Ramos (cell line): ENCODE data around the gene ADIPOR2.

Source experiments
- in situ Hi-C: fragments of 300-500 bp; cut with MboI; formaldehyde crosslinking; loops from one replicate; pipeline ENCODE4 v1.14.3; 2022; ENCODE audit warnings: low sequenced_read_pairs; ENCODE audit not compliant: unreplicated experiment

The ADIPOR2 gene

DNA sequence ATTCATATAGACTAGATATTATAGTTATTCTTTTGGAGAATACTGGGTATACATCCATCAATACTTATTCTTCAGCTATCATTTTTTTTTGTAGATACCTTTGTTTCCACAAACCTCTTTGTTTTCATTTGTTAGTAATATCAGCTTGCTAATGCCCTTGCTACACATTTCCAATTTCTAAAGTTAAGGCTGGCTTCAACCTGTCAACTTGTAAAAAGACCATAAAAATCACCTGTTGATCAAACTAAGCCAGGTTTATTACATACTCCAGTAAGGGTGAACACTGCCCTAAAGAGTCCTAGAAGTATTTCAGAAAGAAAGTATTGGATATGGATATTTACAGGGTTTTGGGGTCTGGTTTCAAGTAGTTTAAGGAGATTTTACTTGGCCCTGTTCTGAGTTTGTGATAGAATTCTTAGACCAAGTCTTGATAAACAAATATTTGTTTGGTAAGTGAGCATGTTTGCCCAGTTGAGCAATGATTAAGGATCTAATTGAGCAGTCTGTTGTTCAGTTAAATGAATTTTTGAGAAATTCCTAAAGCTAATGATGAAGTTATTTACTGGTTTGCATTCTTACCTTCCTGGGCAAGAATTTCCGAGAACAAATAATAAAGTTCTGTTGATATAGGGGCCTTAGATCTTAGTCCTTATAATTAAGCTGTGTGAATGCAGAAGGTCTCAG lies 76.7 kb downstream of the ADIPOR2 start:
- in situ Hi-C loops, result no loop called here

DNA sequence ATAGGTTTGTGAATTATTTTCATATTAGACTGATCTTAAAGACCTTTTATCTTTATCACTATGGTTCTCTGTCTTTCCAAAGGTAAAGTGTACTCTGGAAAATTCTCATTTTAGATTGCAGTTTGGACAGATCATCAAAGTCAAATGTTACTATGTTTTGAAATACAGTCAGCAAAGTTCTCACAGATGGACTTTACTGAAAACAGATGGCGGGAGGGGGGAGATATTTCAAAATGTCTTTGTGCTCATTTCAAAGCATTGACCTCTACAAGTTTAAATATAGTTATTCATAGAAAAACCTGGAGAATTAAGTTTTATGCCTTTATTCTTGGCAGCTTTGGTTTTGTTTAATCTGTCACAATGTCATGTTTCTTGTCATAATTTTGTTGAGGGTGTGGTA lies 77.7 kb downstream of the ADIPOR2 start:
- in situ Hi-C loops, result no loop called here

DNA sequence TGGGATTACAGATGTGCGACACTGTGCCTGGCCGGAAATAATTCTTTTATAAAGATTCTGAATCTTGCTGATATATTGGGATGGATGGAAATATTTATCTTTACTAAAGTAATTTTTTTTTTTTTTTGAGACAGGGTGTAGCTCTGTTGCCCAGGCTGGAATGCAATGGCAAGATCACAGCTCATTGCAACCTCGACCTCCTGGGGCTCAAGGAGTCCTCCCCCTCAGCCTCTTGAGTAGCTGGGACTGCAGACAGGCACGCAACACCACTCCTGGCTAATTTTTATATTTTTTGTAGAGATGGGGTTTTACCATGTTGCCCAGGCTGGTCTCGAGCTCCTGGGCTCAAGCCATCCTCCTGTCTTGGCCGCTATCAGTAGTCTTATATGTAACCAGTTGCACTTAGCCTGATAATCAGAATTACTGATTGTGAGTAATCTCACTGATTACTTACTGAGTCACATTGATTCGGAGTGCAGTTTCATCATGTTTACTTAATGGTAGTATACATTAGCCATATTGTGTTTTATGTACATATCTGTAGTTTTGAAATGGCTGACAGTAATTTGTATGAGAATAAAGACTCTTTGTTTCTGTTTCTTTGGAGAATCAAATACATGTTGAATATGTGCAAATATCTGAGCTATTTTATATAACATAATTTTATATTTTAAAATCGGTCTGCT lies 79.1 kb downstream of the ADIPOR2 start:
- in situ Hi-C loops, result no loop called here

DNA sequence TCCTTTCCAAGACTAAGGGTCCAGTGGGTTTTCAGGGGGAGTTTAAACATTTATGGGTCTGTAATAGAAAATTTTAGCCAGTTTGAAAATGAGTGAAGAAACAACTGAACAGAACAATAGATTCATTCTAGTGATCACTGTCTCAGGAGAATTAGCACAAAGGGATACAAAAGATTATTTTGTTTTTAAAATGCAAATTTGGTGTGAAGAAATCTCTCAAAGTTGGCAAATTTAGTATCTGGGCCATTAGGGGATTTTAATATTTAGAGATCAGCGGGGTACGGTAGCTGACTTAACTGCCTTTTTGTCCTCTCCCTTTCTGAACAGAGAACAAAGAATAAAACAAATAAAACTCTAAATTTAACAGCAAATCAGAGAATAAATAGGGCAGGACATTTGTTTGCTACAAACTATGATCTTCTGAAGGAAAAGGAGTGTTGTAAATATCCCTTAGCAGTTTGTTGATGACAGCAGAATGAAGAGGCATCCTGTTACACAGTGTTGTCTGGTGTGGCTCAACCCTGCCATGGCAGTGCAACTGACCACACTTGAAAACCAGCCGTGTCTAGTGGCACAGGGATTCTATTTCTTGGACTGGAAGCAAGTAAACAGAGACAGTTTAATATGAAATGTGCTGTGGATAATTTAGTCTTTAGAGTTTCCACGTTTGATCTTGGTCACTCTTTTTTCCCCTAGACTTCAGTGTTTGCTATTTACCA lies 83.2 kb downstream of the ADIPOR2 start:
- in situ Hi-C loops, result no loop called here

DNA sequence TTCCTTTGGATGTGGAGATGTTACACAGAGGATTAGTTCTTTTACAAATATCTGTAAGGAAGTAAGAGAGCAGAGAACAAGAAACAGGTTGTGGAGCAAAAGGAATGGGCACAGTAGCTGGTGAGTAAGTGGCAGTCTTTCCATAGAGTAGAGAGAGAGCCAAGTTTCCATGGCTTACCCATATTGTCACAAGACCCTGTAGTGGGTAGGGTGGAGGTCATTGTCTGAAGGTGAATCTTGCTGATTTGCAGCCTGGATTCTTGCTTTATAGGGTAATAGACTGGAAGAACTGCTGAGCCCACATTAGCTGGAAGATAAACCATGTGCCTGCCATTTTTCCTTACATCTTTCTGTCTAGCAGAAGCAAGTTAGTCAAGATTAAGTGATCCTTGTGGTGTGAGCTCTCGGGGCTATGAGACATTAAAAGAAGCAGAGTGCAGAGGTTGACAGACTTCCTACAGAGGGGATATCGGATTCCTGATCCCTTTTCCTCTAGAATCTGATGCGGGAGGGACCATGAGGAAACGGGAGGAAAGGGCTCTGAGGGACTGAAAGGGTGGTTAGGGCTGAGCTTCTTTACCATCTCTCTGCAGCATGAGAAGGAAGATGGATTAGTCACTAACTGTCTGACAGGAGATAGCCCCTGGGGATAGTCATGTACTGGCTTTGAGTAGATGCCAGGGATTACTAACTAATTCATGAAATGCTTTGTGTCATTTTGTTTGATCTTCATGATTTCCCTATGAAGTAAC lies 85.5 kb downstream of the ADIPOR2 start:
- in situ Hi-C loops, result no loop called here

DNA sequence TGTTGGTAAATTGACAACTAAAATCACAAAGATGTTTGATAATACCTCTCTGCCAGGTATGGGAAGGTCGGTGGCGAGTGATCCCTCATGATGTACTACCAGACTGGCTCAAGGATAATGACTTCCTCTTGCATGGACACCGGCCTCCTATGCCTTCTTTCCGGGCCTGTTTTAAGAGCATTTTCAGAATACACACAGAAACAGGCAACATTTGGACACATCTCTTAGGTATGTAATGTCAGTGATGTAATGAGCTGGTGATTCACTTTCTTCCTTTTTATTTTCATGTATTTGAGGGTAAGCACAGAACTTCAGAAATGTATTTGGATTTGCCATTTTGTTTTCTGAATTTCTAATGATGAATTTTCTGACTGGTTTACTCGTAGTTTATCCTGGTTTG lies 86.9 kb downstream of the ADIPOR2 start:
- in situ Hi-C loops, result no loop called here

DNA sequence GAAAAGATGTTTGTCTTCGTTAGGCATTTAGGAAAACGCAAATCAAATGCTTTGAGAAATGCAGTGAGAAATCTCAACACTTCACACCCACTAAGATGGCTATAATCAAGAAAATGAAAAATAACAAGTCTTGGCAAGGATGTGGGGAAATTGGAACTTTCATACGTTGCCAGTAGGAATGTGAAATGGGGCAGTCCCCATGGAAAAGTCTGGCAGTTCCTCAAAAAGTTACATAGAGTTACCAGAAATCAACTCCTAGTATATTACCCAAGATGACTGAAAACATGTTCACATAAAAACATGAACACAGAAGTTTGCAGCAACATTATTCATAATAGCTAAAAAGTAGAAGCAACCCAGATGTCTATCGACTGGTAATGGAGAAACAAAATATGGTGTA lies 88.0 kb downstream of the ADIPOR2 start:
- in situ Hi-C loops, result no loop called here

DNA sequence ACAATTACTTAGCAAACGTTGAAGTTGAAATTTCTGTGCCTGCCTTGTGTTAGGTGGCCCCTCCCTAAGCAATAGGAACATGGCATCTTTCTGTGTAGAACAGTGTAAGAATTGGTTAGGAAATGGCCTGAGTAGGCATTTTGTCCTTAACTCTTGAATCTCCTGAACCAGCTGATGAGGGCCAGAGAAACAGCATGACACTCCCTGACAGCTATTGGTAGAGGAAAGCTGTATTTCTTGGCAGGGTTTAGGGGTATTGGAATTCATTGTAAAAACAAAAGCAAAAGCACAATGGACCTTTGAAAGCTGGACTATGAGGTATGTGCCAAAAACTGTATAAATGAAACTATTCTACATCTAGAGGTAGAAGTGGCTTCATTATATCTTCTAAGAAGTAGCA lies 88.9 kb downstream of the ADIPOR2 start:
- in situ Hi-C loops, result no loop called here

DNA sequence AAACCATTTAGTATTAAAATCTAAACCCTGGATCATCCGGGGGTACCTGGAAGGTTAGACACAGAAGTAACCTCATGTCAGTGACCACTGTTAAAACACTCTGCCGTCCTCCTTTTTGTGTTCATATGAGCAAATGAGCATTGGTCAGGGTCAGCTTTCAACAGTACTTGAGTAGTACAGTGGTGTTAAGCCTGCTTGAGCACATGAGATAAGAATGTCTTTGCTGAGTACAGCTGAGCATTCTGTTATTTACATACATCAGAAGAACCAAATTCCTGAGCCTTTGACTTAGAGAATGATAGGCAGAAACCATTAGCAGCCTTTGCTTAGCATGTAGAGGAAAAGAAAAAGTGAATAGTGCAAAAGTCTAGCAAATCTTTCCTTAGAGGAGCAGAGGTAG lies 90.9 kb downstream of the ADIPOR2 start:
- in situ Hi-C loops, result no loop called here

DNA sequence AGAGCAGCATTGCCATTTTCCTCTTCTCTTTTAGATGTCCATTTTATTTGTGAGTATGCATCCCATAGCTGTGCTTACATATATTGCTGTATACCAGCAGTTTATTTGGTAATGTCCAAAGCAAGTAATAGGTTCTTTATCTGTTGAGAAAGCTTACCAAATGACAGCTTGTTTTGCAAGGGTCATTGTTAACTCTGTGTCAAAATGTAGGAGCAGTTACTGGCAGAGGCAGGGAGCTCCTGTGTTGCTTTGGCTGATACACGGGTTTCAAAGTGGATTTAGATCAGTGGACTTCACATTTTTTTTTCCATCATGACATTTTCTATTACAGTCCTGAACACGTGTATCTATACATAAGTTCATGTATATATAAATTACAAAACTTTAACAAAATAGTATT lies 91.3 kb downstream of the ADIPOR2 start:
- in situ Hi-C loops, result no loop called here

DNA sequence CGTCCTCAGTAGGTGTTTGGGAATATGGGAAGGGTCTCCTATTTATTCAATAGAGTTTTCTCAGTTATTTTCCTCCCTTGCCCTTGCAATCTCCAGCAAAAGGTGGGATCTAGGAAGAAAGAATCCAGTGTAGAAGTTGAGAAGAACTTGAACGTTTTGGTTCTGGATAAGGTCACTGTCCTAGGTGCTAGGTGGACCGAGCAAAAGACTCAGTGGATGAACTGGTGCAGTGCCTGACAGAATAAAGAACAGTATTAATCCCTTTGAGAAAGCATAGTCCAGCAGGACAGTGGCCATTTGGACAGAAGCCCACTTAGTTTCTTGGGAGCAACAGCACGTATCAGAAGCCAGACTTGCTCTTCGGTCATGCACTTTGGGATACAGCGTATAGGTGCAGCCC lies 96.8 kb downstream of the ADIPOR2 start:
- in situ Hi-C loops, result no loop called here

DNA sequence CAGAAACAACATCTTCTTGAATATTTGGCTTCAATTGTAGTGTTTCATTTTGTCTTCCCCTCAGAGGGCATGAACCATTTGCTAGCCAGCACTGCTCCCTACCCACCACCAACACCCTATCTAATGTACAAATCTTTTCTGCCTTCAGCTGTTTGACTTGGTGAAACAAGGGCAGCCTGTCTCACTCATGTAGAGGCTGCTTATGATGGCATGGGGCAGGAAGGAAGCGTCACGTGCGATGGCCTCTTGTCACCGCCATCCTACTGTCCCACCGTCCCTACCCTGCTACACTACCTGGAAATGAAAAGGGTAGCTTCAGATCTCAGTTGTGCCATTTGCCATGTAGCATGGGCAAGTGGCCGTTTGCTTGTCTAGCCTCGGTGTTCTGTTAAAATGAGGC lies 99.6 kb downstream of the ADIPOR2 start:
- in situ Hi-C loops, result loop anchor here (5.0 kb wide), 1 partner anchor 138 kb away; no protein-coding TSS in a partner anchor

DNA sequence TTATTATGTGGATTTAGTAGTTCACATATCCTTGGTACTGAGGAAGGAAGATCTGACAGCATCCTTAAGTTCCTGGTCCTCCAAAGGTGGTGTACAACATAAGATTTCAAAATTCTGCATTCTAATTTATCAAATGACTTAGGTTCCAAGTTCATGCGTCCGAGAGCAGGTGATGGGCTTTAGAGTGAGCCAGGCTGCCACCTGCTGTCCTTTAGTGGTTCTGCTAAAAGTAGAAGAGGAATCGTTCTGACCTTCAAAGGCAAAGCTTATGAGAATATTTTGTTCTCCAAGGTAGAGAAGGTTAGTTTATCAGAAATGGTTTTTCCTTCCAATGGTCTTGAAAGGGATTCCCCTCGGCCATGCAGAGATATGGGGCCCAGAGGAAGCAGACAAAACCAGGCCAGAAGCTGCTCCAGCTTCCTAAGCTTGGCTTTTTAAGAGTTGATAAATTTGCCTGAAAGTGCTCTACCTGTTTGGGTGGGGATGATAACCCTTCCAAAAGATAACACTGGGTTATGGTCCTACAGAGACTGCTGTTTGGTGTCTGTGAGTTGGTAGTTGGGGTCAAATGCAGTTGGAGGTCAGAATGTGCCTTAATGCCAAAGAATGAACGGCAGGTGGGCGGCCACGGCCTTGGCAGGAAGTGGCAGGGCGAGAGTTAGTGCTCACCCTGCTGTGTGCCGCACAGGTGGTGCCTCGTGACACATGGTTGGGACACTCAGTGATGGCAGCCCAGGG lies 100.4 kb downstream of the ADIPOR2 start:
- in situ Hi-C loops, result loop anchor here (5.0 kb wide), 1 partner anchor 139 kb away; no protein-coding TSS in a partner anchor

DNA sequence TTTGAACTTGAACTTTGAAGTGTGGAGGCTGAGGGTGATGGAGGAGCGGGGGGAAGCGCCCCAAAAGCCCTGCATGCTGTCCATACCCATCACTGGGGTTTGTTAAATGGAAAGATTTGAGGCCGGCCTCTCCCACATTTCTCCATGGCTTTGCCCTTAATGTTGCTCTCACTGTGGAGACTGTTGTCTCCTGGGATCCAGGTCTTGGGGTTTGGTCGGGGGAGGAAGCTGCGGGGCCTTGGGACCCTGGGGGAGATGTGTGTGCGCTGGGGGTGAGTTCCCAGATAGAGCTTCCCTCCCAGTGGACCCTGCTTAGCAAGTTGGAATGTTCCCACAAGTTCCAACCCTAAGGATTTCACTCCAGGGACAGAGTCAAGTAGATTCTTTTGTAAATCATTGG lies 101.5 kb downstream of the ADIPOR2 start:
- in situ Hi-C loops, result loop anchor here (5.0 kb wide), 1 partner anchor 140 kb away; no protein-coding TSS in a partner anchor

DNA sequence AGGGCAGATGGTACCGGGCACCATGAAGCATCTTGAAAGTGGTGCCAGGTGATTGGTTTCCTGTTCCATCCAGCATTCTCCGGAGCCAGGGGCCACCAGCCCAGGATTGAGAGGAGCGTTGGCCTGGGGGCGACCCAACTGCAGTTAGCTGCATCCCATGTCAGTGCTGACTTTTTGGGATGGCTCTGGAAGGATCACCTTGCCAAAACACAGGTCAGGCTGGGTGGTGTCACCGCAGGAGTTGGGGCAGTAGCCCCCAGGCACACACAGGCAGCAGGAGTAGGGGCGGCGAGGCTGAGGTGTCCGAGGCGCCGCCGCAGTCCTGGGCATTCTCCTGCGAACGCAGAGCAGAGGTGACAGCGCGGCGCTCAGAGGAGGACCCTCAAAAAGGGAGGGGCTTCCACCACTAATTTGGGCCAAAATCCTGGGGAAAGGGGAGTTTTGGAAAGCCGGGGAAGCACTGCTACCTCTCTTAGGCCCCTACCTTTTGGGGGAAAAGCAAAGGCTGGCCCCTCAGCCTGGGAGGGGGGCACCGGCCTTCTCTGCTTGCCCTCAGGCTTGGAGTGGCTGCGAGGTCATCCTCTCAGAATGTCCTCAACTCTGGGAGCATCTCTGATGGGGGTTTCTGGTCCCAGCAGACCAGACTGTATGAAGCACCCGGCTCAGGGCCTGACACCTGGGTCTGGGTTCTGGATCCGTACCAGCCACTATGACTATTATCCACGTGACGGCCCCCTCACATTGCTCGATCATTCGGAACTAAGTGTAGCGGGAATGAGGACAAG lies 102.7 kb downstream of the ADIPOR2 start:
- in situ Hi-C loops, result loop anchor here (5.0 kb wide), 1 partner anchor 141 kb away; no protein-coding TSS in a partner anchor

DNA sequence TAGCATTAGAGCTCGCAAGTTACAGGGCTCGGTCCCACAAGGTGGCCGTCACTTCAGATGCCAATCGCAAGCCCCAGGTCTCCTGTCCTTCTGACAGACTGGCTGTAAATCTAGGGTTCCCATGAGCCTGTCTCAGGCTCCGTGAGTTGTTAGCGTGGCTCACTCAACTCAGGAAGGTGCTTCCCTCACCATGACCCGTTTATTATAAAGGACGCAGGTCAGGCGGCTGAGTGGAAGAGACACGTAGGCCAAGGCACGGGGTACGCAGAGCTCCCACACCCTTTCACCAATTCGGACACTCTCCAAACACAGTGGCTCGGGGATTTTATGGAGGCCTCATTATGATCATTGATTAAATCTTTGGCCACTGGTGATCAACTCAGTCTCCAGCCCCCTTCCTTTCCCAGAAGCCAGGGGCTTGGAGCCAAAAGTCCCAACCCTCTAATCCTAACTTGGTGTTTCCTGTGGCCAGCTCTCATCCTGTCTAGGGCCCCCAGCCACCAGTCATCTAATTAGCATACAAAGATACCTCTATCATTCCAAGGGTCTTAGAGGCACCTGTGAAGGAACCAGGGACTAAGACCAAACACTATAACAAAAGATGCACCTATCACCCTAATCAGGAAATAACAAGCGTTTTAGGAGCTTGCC lies 103.7 kb downstream of the ADIPOR2 start:
- in situ Hi-C loops, result loop anchor here (5.0 kb wide), 1 partner anchor 142 kb away; no protein-coding TSS in a partner anchor

DNA sequence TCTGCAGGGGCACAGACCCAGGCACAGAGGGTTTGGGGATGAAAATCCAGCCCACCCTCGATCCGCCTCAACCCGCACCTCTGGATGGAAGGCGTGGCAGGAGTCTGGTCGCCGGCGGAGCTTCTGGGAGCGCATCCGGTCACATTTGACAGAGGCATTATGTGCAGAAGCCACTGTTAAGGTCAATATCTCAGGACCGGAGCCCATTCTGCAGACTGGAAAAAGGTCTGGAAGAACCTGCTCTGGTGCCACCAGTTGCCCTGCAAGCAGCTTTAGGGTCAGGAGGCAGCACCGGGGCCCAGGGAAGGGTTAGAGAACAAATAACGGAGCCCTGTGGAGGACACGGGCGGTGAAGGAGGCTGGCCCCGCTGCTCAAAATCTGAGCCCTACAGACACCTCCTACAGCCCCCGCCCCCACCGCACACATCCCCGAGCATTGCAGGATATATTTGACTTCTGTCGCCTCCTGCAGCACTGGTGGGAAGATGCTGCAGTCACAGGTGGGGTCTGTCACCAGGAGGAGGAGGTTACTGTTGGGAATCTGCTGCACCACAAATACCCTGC lies 104.4 kb downstream of the ADIPOR2 start:
- in situ Hi-C loops, result no loop called here
